Activated T-cell treated with anti-CD3 and anti-CD28 coated beads, Interleukin-2, amount 50 U/mL, for 4 hours (primary cell): ENCODE measurements around the gene PCDHB6. TPM values are rescaled to one million over a fixed set of nuclear protein-coding genes. Genes with fewer than 3 reads are reported as not detected.

ENCODE experiments used
- total RNA-seq, 3 donors: library from RNA; stranded (reverse); gene quantifications; one replicate each; pipeline ENCODE4 v1.2.1, GENCODE V29; 2021

PCDHB6 gene
- total RNA-seq, 3 donors from 2014 or later = 0.05 TPM; not detected in 2

Other genes starting within 250 kb of the PCDHB6 start
- under 1 TPM in 1 of 3 donors, not detected in 2; 0.05 TPM for gene PCDHAC1, start 223.8 kb upstream of the PCDHB6 start, total RNA-seq
- not detected for gene PCDHAC2, start 183.6 kb upstream of the PCDHB6 start, total RNA-seq
- gene PCDHB1, start 98.7 kb upstream of the PCDHB6 start, total RNA-seq = not detected
- under 1 TPM in 1 of 3 donors, not detected in 2; 0.19 TPM for gene PCDHB2, start 55.4 kb upstream of the PCDHB6 start, total RNA-seq
- not detected for gene PCDHB3, start 49.6 kb upstream of the PCDHB6 start, total RNA-seq
- not detected for gene PCDHB4, start 28.2 kb upstream of the PCDHB6 start, total RNA-seq
- under 1 TPM in 2 of 3 donors, not detected in 1; 0.13 to 0.16 TPM for gene PCDHB5, start 14.9 kb upstream of the PCDHB6 start, total RNA-seq
- not detected for gene PCDHB7, start 22.6 kb downstream of the PCDHB6 start, total RNA-seq
- not detected for gene PCDHB8, start 27.7 kb downstream of the PCDHB6 start, total RNA-seq
- not detected for gene PCDHB16, start 32.3 kb downstream of the PCDHB6 start, total RNA-seq
- gene PCDHB9, start 37.1 kb downstream of the PCDHB6 start, total RNA-seq = not detected
- under 1 TPM in 1 of 3 donors, not detected in 2; 0.08 TPM for gene PCDHB10, start 42.3 kb downstream of the PCDHB6 start, total RNA-seq
- gene PCDHB11, start 49.6 kb downstream of the PCDHB6 start, total RNA-seq = not detected
- not detected for gene PCDHB12, start 58.7 kb downstream of the PCDHB6 start, total RNA-seq
- gene PCDHB13, start 63.9 kb downstream of the PCDHB6 start, total RNA-seq = under 1 TPM; 0.08 to 0.16 (median 0.10) TPM
- gene PCDHB14, start 73.3 kb downstream of the PCDHB6 start, total RNA-seq = under 1 TPM in 2 of 3 donors, not detected in 1; 0.08 TPM
- gene PCDHB15, start 95.3 kb downstream of the PCDHB6 start, total RNA-seq = under 1 TPM in 1 of 3 donors, not detected in 2; 0.08 TPM
- under 1 TPM in 1 of 3 donors, not detected in 2; 0.18 TPM for gene SLC25A2, start 154.0 kb downstream of the PCDHB6 start, total RNA-seq
- gene TAF7, start 170.7 kb downstream of the PCDHB6 start, total RNA-seq = 10 to 100 TPM; 64.8 to 73.8 (median 70.4) TPM
- gene PCDHGA1, start 180.5 kb downstream of the PCDHB6 start, total RNA-seq = under 1 TPM; 0.05 to 0.11 (median 0.11) TPM
- gene PCDHGA2, start 188.7 kb downstream of the PCDHB6 start, total RNA-seq = under 1 TPM in 1 of 3 donors, not detected in 2; 0.05 TPM
- not detected for gene PCDHGA3, start 193.8 kb downstream of the PCDHB6 start, total RNA-seq
- under 1 TPM in 1 of 3 donors, not detected in 2; 0.13 TPM for gene PCDHGB1, start 200.0 kb downstream of the PCDHB6 start, total RNA-seq
- gene PCDHGA4, start 205.0 kb downstream of the PCDHB6 start, total RNA-seq = under 1 TPM; 0.08 to 0.30 (median 0.08) TPM
- under 1 TPM; 0.13 to 0.43 (median 0.40) TPM for gene PCDHGB2, start 209.9 kb downstream of the PCDHB6 start, total RNA-seq
- under 1 TPM; 0.05 to 0.13 (median 0.08) TPM for gene PCDHGA5, start 214.1 kb downstream of the PCDHB6 start, total RNA-seq
- under 1 TPM; 0.10 to 0.19 (median 0.13) TPM for gene PCDHGB3, start 220.2 kb downstream of the PCDHB6 start, total RNA-seq
- gene PCDHGA6, start 223.8 kb downstream of the PCDHB6 start, total RNA-seq = under 1 TPM; 0.13 to 0.27 (median 0.18) TPM
- under 1 TPM in 2 of 3 donors, not detected in 1; 0.08 to 0.11 TPM for gene PCDHGA7, start 232.7 kb downstream of the PCDHB6 start, total RNA-seq
- gene PCDHGB4, start 237.6 kb downstream of the PCDHB6 start, total RNA-seq = under 1 TPM; 0.08 to 0.22 (median 0.20) TPM
- gene PCDHGA8, start 242.6 kb downstream of the PCDHB6 start, total RNA-seq = not detected
- under 1 TPM; 0.26 to 0.91 (median 0.27) TPM for gene PCDHGB5, start 247.9 kb downstream of the PCDHB6 start, total RNA-seq